HG02610 (cell line): Measurements from ENCODE around the gene TBC1D1.

Source experiments
- ATAC-seq: cut with Tn5 transposase; IDR thresholded peaks from one replicate; pipeline ENCODE4 v1.9.1; 2021; ENCODE audit warnings: mild to moderate bottlenecking, moderate library complexity; ENCODE audit not compliant: unreplicated experiment

TBC1D1 gene

DNA sequence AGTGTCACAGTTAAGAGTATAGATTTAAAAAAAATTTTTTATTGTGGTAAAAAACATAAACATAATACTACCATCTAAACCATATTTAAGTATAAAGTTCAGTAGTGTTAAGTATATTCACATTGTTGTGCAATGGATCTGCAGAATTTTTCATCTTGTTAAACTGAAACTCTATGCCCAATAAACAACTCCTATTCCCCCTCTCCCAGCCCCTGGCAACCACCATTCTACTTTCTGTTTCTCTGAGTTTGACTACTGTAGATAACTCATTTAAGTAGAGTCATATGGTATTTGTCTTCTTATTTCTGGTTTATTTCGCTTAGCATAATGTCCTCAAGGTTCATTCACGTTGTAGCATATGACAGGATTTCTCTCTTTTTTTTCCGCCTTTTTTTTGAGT lies 181.7 kb downstream of the TBC1D1 start:
- ATAC-seq, result no peak

DNA sequence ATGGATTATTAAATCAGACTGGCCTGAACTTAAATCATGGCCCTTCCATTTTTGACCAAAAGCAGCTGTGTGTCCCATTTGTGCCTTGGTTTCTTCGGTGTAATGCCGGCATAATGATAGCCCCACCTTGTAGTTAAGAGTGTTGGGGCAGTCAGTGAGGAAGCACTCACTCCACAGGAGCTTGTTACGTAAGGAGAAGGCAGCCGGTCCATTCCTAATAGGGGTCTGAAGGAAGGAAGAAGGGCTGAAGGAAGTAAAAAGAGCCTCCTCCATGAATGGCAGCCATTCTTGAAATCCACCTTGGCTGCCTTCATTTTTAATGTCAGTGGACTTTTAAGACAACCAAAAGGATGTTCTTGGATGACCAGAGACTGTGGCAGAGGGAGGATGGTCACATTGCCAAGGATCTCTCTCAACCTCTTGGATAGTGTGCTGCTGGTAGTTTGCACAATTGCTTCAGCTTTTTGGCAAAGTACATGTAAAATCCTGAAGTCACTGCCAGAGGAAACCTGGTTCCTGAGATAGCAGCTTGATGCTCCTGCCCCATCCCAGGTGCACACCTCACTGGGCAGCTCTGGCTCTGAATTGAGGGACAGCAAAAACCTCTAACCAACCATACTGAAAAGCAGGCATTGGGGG lies 182.8 kb downstream of the TBC1D1 start:
- no peak for ATAC-seq

DNA sequence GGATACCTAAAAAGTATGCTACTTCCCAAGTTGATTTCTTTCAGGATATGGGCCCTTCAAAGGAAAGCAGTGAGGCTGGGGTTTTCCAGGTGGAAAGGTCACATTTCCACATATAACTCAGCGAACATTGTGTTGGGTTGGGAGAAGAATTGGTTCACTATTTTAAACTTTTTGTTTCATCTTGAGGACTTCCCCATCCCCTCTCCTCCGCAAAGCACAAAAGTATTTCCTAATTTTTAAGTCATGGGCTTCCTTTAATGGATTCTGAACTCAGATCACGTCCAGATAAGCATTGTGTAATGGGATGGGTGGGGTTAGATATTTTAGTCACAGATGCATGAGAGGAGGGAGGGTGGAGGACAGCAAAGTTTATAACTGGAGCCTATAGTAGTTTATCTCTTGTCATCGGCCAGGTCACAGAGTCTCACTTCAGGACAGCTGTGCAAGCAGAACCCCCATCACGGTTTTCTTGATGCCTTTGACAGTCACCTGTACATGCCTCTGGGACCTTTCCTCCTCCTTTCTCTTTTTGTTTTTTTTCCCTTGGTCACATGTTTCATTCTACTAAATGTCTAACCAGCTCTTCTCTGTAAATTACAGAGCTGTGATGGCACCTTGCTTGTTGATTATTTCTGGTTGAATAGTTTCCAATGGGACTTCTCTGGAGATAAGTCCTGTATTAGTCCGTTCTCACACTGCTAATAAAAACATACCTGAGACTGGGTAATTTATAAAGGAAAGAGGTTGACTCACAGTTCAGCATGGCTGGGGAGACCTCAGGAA lies 184.7 kb downstream of the TBC1D1 start:
- ATAC-seq, result peak; percentile 26

DNA sequence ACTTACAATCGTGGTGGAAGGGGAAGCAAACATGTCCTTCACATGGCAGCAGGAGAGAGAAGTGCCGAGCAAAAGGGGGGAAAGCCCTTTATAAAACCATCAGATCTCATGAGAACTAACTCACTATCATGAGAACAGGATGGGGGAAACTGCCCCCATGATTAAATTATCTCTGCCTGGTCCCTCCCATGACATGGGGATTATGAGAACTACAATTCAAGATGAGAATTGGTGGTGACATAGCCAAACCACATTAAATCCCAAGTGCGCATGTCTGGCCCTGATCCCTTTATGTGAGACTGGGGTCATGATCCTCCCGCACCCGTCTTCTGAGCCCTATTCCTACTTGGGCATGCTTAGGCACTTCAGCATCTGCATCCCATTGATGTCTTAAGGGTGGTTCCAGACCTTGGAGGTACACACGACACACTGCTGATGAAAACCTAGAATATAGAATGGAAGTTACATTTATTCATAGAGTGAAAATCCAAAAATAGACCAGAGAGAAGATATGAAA lies 185.3 kb downstream of the TBC1D1 start:
- peak; percentile 41 for ATAC-seq

DNA sequence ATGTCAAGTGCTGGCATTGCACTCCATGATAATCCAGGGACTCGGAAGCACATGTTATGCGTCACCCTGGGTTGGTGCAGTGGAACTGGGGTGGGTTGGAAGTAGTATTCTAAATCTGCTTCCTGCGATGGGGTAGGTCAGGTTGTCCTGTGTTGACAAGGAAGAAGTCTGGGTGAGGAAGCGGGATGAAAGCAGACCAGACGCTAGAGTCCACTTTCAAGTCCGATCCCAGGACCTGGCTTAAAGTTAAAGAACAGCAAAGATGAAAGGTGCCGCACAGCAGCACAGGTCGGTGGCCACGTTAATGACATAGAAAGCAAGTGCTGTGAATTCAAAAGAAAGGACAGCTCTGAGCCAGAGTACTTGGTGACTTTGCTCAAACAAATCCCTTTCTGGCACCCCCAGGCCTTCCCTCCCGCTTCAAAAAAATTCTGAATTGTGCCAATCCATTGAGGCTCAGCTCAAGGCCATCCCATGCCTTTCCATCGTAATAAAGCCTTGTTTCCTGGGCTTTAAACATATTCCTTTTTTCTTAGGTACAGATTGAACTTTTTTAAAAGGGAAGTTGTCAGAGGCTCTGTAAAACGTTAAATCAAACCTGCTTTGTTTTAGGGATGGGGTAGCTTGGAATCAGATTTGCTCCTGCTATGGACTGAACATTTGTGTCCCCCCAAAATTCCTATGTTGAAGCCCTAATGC lies 187.1 kb downstream of the TBC1D1 start:
- no peak for ATAC-seq

DNA sequence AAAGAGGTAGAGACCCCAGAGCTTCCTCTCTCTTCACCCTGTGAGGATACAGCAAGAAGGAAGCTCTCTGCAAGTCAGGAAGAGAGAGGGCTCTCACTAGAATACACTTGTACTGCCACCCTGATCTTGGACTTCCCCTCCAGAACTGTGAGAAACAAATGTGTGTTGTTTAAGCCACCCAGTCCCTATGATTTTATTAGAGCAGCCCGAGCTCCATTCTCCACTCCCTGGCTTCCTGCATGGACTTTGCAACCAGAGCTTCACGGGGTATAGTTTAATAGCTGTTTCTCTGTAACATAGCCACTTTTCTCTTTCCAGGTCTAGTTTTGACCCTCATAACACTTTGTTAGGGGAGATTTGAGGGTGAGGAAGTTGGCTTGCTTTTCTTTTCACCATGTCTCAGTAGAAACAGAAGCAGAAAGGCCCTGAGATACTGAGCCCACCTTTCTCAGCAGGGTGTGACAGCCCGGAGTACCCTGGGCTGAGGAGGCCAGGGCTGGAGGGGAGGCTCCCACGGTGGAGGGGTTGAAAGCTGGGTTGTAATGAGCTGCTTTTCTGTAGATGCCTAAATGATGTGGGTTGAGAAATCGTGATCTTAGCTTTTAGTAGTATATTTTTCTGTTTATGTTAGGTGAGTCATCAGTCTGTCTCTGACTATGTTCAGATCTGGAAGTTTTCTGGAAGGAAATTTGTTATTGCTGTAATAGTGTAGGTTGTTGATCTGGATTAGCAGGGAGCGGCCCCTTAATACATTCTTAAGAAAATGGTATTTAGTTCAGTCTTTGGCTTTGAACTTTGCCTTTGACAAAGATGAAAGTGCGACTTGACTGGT lies 187.9 kb downstream of the TBC1D1 start:
- peak; percentile 37 for ATAC-seq

DNA sequence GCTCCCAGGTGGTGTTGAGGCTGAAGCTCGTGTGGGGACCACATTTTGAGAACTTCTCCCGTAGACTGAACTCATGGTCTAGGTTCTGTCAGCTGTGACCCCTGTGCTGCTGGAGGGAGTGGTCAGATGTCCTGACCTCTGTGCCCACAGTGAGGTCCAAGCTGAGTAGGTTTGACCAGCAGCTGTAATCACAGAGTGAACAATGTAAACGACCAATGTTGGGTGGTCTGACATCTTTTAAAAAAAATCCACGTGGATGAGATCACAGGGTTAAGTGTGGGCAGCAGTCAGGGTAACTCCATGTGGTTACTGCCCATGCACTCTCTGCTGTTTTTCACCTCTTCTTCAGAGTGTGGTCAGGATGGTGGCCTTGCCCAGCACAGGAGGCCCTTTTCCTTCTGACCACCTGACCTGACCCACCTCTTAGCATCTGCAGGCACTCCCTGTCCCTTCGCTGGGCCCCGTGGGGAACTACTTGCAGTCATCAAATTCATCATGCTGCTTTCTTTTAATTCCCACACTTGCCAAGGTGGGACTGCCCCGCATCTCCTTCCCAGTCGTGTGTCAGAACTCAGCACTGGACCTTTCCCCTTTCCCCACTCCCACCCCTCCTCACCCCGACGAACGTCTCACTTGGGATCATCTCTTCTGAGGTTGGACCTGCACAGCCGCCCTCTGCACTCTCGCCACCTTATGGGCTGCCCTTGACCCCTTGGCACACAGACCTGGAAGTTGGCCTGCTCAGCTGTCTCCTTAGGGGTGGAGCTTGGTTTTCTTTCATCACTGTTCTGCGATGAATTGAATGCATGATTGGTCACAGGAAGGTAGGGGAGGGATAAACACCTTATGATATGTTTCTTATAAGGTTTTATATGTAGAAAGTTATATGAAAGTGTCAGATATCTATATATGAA lies 189.4 kb downstream of the TBC1D1 start:
- no peak for ATAC-seq

DNA sequence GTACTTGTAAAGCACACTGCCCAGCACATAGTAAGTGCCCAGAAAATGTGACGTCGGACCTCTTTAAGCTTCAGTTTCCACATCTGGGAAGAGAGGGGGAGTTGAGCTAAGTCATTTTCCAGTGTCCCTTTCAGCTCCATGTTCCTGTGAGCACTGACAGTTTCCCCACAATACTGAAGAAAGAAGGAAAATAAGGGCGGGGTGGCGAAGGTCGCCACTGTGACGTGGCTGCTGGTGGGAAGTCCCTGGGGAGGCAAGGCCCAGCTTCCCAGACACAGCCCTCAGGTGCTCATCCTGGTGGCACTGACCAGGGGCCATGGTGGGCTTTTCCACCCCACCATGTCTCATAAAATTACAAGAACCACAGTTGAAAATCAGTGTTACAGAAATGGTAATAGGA lies 191.1 kb downstream of the TBC1D1 start:
- ATAC-seq, result no peak

DNA sequence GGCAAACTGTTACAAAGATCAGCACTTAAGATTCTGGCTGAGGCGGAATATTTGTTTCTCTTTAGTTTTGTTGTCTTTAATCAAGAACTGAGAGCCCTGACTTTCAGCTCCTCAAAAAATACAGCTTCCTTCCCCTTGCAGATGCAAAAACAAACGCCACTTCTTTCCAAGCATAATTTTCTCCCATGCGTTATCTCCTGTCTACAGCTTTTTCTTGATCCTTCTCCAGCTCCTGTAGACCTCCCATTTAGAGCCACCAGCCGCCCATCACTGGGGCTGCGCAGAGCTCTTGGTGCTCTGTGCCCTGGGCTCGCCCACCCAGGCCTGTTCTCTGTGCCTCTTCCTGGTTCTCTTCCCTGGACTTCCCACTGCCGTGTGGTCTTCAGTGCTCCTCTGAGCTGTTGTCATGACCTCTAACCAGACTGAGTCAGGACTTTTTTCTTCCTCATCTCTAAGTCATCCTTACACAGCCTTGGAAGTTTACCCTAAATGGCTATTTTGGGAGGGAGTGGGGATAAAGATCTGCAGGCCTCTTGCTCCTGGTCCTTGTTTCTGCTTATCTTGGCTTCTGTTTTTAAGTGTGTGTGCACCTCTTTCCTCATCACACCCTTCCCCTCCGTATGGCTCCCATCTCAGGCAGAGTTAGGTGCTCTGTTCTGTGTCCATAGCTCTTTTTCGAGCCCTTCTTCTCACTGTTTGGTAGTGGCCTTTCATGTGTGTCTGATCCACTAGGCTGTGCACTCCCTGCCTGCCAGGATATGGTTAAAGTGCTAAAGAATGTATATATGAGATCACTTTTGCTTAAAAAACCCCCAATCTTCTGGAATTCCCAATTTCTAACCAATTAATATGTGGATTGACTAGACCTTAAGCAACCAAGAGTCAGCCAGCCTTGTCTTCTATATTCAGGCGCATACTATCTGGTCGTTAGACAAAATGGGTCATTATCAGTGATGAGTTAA lies 191.8 kb downstream of the TBC1D1 start:
- ATAC-seq, result no peak

DNA sequence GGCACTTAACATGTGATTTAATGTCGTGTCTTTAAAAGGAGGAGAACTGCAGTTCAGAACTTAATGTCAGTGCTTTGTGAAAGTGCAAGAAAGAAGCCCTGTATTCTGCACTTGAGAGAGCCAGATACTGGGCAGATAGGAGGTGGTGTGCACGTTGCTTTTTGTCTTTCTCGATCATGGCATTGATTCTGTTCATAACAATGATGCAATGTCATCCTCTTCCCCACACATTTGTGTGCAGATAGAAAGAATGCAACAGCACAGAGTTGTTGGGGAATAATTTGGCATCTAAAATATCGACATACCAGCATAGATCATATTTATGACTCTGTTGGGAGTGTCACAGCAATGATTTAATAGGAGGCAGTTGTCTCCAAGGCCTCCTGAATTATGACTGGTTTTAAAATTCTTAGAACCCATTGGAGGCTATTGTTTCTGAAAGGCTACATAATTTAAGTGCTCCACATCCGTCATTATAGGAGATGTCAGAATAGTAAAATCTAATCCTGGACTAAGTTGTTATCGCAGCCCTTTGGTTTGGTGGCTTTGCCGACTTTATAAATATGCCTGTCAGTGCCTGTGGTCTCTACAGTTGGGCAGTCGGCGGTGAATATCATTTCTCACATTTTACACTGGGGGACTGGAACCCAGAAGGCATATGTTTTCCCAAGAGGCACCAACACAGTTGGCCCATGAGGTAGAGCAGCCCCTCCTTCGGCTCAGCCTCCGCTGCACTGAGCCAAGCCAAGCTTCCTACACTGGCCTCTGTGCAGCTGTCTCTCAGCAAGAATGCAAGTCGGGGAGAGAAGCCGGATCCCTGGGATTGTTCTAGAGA lies 194.2 kb downstream of the TBC1D1 start:
- no peak for ATAC-seq

DNA sequence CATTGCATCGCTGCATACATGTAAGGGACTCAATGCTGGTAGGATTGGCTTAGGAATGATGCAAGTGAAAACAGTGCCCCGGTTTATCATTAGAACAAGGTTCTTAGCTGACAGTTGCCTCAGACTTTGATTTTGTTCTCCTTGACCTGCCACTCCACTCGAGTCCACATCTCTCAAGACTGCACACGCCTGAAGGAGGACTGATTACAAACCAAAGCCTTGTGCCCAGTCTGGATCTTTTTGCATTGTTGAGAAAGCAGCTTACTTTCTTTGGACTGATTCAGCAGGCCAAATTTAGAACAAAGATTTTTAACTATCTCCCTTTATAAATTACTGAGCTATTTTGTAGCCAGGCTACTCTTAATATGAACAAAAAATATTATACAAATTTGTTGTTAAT lies 194.9 kb downstream of the TBC1D1 start:
- ATAC-seq, result no peak

DNA sequence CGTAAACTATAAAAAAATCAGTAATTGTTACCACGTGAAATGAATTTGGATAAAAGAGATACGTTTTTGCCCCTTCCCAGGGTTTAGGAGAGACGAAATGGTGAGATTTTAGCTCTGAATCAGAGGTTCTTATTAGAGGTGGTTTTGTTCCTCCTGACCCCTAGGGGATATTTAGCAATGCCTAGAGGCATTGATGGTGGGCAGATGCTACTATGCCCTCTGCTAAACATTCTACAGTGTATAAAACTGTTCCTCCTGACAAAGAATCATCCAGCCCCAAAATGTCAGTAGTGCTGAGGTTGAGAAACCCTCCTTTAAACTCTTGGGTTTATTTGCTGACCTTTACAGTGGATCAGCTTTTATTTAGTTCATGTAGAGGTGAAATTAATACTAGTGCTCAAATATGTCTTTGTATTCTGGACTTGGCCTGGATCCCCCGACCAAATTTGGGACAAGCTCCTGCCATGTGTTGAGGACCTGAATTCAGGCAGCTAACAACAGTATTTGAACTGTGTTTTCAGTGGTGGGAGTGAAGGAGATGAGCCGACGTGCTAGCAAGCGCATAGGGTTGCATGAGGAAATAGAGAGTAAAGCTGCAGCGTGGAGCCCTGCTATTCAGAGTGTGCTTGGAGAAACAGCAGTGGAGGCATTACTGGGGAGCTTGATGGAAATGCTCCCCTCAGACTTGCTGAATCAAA lies 195.4 kb downstream of the TBC1D1 start:
- ATAC-seq, result no peak

DNA sequence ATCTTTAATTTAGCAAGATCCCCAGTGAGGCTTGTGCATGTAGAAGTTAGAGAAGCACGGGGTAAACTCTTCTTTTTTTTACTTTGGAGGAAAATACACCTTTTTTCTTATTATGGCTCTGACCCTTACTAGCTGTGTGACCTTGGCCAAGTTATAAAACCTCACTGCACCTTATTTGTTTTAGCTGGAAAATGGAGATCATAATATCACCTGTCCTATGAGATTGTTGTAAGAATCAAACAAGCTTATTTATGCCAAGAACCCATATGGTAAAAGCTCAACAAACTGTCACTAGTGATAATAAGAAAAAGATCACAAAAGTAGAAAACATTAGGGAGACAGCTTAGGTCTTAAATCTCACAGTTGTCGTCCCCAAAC lies 196.0 kb downstream of the TBC1D1 start:
- ATAC-seq, result no peak

DNA sequence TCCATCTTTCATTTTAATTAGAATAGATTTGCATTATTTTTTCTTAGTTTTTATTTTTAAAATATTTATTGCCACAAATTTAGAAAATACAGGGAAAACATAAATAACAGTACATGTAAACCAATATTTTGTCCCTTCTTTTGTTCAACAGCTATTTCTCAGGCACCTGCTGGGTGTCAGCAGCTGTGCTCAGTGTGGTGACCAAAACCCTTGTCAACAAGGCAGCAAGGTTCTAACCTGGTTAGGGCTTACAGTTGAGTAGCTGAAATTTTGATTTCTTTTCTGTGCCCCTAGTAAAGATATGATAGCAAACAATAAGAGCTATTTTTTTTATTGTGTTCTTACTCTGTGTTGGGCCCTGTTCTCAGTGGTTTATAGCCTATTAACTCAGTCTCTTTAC lies 197.4 kb downstream of the TBC1D1 start:
- ATAC-seq, result no peak

DNA sequence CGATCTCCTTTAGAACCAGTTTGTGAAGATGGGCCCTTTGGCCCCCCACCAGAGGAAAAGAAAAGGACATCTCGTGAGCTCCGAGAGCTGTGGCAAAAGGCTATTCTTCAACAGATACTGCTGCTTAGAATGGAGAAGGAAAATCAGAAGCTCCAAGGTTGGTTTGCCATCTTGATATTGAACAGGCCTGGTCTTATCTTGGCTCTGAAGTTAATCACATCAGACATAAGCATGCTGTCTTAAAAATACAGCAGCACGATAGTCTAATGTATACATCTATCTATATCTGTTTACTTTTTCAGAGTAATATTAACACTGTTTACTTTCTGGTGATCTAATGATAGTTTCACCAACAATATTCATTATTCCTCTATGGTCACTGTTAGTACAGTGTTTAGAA lies 199.1 kb downstream of the TBC1D1 start:
- ATAC-seq, result no peak

DNA sequence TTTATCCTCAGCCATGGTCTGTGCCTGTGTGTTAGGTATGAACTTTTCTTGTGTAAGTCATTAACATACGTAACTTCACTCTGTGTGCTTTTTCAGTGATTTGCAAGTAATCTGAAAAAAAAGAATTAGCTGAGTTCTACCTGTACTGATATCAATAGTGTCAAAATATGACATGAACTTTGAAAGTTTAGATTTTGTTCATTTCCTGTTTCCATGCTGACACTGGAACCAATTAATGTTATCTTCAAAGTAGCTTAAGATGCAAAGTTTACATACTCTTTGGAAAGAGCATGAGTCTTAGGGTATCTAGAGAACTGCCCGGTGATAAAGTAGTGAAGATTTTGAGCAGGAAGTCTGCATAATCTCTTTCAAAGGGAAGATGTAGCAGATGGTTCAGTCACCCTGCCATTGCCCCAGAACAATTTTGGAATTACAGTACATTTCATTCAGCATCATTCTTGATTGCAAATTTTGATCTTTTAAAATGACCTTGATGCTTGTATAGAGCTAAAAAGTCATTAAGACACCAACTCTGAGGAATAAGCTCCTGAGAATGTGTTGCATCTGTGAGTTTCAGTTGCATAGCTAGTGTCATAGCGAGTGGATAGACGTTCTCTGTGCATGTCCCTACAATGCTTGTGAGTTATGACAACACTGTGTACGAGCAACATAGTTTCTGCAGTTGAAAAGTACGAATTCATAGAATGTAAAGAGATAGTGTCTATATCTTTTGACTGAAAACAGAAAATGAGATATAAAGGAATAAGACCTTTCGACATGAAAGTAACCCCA lies 199.8 kb downstream of the TBC1D1 start:
- ATAC-seq, result no peak

DNA sequence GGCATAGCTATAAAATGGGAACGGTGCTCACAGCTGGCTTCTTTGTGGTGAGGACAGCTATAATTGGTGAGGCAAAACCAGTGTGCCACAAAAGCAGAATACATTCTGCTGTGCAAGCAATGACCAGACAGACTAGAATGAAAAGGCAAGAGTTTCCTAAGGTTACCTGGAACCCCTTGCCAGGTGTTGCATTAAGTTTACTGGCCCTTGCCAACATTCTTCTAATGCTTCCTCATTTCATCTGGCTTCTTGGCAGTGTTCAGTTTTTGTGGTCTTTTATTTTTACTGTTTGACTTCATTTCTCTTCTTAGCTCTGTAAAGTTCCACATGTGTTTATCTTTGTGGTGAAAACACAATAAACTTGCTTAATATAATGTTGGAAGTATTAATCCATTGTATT lies 200.8 kb downstream of the TBC1D1 start:
- no peak for ATAC-seq
